ENCODE data around the gene ERAL1.

DNA sequence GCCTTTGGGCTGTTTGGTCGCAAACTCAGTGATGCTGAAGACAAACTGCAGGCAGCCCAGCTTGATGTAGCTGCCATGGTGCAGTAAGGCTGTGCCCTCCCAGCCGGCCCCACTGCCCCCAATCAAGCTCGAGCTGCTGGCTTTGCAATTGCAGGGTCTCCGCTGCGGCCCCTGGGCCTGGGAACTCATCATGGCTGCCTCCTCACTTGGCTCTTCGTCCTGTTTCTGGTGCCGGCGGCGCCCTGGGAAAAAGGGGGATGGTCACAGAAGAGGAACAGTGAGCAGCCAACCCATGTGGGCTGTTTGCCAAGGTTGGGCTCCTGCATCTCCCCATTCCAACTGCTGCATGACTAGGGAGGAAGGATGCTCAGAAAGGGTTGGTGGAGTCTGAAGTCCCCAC is 51.5 kb downstream of the ERAL1 start:
- TF ChIP-seq, protein P1, sequence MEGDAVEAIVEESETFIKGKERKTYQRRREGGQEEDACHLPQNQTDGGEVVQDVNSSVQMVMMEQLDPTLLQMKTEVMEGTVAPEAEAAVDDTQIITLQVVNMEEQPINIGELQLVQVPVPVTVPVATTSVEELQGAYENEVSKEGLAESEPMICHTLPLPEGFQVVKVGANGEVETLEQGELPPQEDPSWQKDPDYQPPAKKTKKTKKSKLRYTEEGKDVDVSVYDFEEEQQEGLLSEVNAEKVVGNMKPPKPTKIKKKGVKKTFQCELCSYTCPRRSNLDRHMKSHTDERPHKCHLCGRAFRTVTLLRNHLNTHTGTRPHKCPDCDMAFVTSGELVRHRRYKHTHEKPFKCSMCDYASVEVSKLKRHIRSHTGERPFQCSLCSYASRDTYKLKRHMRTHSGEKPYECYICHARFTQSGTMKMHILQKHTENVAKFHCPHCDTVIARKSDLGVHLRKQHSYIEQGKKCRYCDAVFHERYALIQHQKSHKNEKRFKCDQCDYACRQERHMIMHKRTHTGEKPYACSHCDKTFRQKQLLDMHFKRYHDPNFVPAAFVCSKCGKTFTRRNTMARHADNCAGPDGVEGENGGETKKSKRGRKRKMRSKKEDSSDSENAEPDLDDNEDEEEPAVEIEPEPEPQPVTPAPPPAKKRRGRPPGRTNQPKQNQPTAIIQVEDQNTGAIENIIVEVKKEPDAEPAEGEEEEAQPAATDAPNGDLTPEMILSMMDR (conservative IDR thresholded peaks at IDR 0.05; ENCODE audit: low read length): no peak
- TF ChIP-seq EZH2phosphoT487 (IDR thresholded peaks at IDR 0.05; ENCODE audit: borderline replicate concordance, low read depth, low read length): no peak

All from OCI-LY7 (cell line).